Fibroblast of upper back skin (primary cell): ENCODE data around the gene TPSB2.

ENCODE experiments used
- DNase-seq: peaks from one replicate; pipeline ENCODE4 v3.0.0-alpha.2; 2013

TPSB2 gene

DNA sequence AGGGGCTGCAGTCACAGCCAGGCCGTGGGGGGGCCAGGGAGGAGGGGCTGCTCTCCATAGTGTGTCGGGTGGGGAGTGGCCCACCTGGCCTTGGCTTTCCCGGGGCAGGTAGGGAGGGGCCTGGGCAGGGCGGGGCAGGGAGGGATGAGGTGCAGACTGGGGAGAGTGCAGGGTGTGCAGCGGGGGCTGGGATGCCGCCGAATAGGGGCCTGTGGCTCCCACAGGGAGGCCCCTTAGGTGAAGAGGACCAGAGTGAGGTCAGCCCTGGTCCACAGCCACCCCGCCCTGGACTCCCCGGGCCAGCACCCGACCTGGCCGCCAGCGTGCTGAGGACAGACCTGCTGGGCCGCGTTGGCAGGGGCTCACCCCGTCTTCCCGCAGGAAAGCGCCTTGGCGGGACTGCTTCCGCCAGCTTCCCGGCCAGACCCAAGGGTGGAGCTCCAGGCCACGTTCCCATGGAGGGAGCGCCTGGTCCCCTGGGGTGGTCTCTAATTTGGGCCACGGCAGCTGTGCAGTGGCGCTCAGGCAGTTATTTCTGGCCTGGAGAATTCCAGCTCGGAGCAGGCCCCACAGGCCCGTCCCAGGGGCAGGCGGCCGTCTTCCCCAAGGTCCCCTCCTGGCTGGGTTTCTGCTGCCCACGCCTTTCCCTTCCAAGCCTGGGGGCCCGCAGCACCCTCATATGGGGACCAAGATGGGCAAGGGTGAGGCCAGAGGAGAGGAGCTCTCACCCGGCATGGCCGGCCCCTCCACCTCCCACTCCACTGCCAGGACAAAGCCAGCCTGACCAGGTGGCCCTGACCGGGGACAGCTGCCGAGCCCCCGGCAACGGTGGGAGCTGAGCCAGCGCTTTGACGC lies 49.2 kb downstream of the TPSB2 start:
- DNase-seq = no peak
